ENCODE data around the gene CCNK.

Gene CCNK

DNA sequence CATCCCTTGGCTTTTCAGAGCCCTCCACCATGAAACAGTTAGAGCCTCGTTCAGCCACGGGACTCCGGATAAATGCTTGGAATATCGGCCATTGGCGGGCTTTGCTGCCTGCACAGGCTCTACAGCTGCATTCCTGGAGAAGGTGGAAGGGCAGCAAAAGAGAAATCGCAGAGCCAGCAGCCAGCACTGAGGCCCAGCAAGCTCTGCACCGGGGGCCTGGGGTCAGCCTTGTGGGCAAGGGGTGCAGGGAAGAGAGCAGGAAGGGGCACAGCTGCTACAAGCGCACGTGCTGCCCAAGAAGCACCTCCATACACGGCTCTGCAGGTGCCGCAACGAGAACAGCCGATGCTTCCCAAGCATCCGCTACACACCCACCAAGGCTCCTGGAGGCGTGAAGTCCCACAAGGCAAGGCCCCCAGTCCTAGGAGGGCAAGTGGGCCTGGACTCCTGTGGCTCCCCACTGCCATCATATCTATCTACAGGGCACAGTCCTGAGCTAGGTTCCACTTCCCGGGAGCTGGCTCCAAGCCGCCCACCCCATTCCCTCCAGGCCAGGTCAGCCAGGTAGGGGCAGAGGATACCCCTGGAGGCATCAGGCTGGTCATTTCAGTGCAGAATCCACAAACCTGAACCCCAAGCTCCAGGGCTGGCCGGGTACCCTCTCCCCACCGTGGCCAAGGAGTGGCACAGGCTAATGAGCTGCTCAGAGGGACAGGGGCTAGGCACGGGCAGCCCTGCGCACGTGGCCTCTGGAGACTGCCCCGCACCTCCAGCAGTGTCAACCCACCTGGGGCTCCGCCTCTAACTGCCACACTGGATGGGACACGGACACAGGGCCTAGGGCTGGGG lies 40.2 kb downstream of the CCNK start:
- no peak for DNase-seq

DNA sequence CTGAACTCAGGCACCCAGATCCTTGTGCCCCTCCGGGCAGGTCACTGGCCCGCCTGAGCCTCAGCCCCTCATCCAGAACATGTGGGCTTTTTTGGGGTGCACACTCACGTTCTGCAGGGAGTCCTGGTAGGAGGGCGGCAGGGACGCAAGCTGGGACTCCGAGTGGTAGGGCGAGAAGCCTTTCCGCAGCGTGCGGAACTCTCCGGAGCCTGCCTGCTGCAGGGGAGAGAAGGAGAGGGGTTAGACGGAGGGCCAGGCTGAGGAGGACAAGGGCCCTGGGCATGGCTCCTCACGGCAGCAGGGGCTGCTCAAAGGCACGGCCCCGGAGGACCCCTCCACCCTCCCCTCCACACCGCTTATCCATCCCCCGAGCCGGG lies 40.8 kb downstream of the CCNK start:
- no peak for DNase-seq

GRCh38 chr14:99522457-99522891 lies 41.3 kb downstream of the CCNK start:
- DNase-seq = no peak

- peak in 2 of 3 experiments; percentile 41 to 65 for DNase-seq
Measured at GRCh38 chr14:99522934-99523703, 41.9 kb downstream of the CCNK start.

GRCh38 chr14:99523704-99524055 lies 42.5 kb downstream of the CCNK start:
- DNase-seq = no peak

DNA sequence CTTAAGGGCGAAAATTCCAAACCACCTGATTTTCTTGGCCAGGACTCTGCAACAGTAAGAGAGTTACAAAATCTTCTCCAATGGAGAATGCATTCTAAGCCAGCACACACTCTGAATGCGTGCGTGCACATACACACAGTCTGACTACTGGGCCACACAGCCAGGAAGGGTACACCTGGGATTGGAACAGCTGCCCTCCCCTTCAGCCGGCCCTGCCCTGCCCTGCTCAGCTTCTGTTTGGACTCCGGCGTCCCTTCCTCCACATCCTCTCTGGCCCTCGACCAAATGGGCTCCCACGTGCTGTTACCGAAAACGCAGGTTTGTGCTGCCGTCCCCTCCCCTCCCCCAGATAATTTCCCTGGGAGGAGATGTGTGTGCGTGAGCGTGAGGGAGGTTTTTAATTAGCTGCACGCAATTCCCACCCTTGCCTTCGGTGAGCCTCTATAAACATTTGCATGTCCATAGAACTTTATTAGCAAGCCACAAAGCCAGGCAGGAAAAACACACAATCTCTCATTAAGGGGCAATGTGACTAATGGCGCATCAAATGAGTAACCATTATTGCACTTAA lies 43.0 kb downstream of the CCNK start:
- DNase-seq = peak in 2 of 3 experiments; percentile 53 to 62

- DNase-seq = peak in 2 of 3 experiments; percentile 42 to 48
Measured at GRCh38 chr14:99524804-99525698, 43.8 kb downstream of the CCNK start.

DNA sequence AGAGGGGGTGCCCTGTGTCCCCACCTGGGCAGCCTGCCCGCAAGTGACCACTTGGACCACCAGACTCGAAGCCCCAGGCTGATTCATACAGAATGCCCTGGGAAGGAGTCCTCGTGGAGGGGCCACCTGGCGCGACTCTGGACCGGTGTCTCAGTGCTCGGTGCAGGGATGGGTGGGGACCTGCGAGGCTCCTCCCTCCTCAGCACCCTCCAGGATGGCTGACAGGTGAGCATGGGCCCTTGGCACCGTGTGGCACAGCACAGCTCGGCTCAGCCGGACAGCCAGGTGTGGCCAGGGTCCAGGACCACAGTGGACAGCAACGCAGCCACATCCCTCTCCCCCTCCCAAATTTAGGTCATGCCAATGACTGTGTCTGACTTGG lies 44.5 kb downstream of the CCNK start:
- no peak for DNase-seq

GRCh38 chr14:99527026-99527425 lies 45.8 kb downstream of the CCNK start:
- DNase-seq = no peak

GRCh38 chr14:99527427-99528076 lies 46.3 kb downstream of the CCNK start:
- no peak for DNase-seq

GRCh38 chr14:99529899-99530298 lies 48.7 kb downstream of the CCNK start:
- DNase-seq = no peak

- no peak for DNase-seq
Measured at GRCh38 chr14:99530407-99531155, 49.4 kb downstream of the CCNK start.

DNA sequence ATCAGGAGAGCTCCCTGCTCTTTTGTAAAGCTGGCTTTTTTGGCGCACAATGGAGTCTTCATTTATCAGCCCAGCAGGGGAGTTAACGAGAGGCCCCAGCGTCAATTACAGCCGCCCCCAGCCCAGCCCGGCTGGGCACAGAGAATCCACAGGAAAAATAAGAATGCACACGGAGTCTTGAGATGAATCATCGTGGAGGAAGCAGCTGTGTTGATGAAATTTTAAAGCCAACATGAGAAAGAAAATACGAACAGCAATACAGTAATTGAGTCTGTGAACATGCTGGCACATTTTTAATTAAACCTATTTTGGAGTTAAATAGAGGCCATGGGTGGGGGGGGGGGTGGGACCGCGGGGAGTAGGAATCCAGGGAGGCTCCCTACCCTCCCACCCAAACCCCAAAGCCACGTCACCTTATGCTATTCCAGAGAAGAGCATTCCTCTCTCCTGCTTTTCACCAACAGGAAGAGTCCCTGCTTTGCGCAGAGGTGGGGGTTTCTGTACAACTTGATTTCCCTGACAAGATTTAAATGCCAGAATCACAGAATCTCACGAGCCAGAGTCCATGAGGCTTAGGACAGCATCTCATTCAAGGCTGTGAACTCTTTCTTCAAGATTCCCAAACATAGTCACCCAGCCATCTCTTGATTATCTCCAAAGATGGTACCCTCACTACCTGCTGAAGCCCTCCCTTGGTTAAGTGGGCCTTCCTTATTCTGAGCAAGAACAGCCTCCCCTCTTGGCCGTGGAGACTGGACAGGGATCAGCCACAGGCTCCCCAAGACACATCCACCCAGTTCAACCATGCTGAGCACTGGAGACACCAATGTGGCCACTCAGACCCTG lies 50.3 kb downstream of the CCNK start:
- DNase-seq = peak in 2 of 3 experiments; percentile 74 to 88

GRCh38 chr14:99532310-99532709 lies 51.1 kb downstream of the CCNK start:
- DNase-seq = no peak

GRCh38 chr14:99534333-99534732 lies 53.1 kb downstream of the CCNK start:
- no peak for DNase-seq

- DNase-seq = peak in 2 of 3 experiments; percentile 25 to 52
Measured at GRCh38 chr14:99534863-99535262, 53.7 kb downstream of the CCNK start.

GRCh38 chr14:99535448-99535847 lies 54.2 kb downstream of the CCNK start:
- no peak for DNase-seq

DNA sequence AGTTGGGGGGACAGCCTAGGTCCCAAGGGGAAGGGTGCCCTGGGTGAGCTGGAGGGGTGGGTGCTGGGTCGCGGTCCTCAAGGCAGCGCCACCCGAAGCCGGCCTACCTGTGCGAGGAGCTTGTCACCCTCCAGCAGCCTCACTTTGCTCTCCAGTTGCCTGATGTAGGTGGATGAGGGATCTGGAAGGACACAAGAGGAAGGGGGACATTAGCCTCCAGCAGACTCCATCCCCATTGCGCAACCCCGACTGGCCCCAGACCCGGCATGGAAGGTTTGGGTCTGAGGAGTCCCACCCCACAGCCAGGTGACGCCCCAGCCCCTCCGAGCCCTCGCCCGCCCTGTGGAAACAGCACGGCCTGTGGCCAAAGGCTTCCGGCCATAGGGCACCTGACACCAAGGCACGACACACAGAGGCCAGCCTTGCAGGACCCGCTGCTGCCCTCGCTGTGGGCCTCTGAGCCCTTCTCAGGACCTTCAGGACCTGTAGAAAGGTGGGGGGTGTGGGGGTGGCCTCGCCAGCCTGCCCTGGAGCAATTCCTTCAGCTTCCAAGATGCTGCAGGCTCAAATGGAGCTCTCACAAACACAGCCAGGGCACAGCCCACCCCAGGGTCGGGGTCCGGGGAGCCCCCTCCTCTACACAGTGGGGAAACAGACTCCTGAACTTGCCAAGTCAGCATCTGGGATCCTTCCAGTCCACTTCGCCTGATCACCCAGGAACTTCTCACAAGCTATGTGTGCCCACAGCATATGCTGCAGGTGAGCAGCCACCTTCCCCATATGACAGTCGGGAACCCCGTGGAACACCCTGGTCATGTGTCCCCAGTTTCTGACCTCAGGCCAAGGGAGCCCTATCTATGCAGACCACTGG lies 54.9 kb downstream of the CCNK start:
- DNase-seq = no peak

- DNase-seq = no peak
Measured at GRCh38 chr14:99537399-99537798, 56.2 kb downstream of the CCNK start.

Data from NCI-H1417 (cell line).